Calu3 (cell line): Measurements from ENCODE around the gene PHOX2A. TPM values are rescaled to one million over a fixed set of nuclear protein-coding genes. Genes with fewer than 3 reads are reported as not detected.

ENCODE experiments used
- BruUV-seq: library from RNA; stranded (reverse); fragments of 400-500 nt; replicated peaks from 2 replicates; lab custom pipeline; 2021; lab: Mats Ljungman, UMichigan
- CTCF ChIA-PET: fragments of 300-600 bp; sonication (Branson Sonifier 250); formaldehyde crosslinking; loops from one replicate; lab custom pipeline; 2022; ENCODE audit warnings: antibody characterized with exemption; lab: Charles Lee
- DNase-seq: peaks from one replicate; pipeline ENCODE4 v3.0.0; 2022
- H3K27ac Mint-ChIP-seq: one replicate; pipeline ENCODE4 v1.8.0; 2022; ENCODE audit warnings: mixed read lengths; ENCODE audit not compliant: unreplicated experiment
- H3K27me3 Mint-ChIP-seq: one replicate; pipeline ENCODE4 v1.8.0; 2022; ENCODE audit warnings: mixed read lengths; ENCODE audit not compliant: unreplicated experiment
- H3K36me3 Mint-ChIP-seq: one replicate; pipeline ENCODE4 v1.8.0; 2022; ENCODE audit warnings: mild to moderate bottlenecking, moderate library complexity, mixed read lengths; ENCODE audit not compliant: insufficient read depth, unreplicated experiment
- H3K4me1 Mint-ChIP-seq: one replicate; pipeline ENCODE4 v1.8.0; 2022; ENCODE audit warnings: mild to moderate bottlenecking, low read depth, mixed read lengths; ENCODE audit not compliant: unreplicated experiment
- H3K4me3 Mint-ChIP-seq: one replicate; pipeline ENCODE4 v1.8.0; 2022; ENCODE audit warnings: mild to moderate bottlenecking, low read depth, moderate library complexity, mixed read lengths; ENCODE audit not compliant: unreplicated experiment
- H3K9me3 Mint-ChIP-seq: one replicate; pipeline ENCODE4 v1.8.0; 2022; ENCODE audit warnings: low read depth, mixed read lengths; ENCODE audit not compliant: unreplicated experiment
- intact Hi-C: fragments of 100-400 bp; cut with micrococcal nuclease; formaldehyde crosslinking; loops from one replicate; pipeline ENCODE4 v1.10.0; 2022; ENCODE audit not compliant: unreplicated experiment
- total RNA-seq: library from RNA; stranded (reverse); gene quantifications from 2 replicates; pipeline ENCODE4 v1.2.3, GENCODE V29; 2022
- TF ChIP-seq, protein P1 (sequence below): fragments of 200-600 bp; IDR thresholded peaks from one replicate; pipeline ENCODE4 v1.8.0; 2022; ENCODE audit warnings: antibody characterized with exemption; ENCODE audit not compliant: unreplicated experiment

Gene PHOX2A
- total RNA-seq, 1 experiment from 2014 or later, result not detected

DNA sequence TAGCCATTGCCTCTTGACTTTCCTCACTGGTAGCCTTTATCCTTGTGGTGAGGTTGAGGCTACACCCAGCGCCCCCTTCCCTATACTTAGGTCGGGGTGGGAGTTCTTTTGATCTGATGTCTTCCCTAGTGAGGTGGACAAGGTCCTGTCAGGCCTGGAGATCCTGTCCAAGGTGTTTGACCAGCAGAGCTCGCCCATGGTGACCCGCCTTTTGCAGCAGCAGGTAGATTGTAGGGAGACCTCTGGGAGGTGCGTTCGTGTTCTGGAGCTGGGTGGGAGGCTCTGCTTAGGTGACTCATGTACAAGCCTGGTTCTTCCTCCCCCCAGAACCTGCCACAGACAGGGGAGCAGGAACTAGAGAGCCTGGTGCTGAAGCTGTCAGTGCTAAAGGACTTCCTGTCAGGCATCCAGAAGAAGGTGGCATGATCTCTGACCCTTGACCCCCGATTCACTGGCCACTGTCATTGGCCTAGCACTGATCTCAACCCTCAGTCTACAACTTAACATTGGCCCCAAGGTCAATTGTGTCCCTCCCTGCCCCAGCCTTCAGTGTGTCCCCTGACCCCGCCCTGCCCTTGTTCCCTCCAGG is 14.5 kb downstream of the PHOX2A start:
- Mint-ChIP-seq H3K4me1 (peaks cover 12% of the 10 kb centered on the region), H3K9me3 (no peaks in the 10 kb centered on the region), H3K4me3 (no peak overlapping the region), H3K27ac (no peak overlapping the region), H3K36me3 (peaks cover 47% of the 10 kb centered on the region), H3K27me3 (no peaks in the 10 kb centered on the region)
- BruUV-seq, result no TSS peak
- no peak for DNase-seq
- intact Hi-C loops, result loop anchor here (10.0 kb wide), 1 partner anchor 185 kb away; no protein-coding TSS in a partner anchor
- CTCF ChIA-PET, result no interaction called here
- TF ChIP-seq, protein P1, sequence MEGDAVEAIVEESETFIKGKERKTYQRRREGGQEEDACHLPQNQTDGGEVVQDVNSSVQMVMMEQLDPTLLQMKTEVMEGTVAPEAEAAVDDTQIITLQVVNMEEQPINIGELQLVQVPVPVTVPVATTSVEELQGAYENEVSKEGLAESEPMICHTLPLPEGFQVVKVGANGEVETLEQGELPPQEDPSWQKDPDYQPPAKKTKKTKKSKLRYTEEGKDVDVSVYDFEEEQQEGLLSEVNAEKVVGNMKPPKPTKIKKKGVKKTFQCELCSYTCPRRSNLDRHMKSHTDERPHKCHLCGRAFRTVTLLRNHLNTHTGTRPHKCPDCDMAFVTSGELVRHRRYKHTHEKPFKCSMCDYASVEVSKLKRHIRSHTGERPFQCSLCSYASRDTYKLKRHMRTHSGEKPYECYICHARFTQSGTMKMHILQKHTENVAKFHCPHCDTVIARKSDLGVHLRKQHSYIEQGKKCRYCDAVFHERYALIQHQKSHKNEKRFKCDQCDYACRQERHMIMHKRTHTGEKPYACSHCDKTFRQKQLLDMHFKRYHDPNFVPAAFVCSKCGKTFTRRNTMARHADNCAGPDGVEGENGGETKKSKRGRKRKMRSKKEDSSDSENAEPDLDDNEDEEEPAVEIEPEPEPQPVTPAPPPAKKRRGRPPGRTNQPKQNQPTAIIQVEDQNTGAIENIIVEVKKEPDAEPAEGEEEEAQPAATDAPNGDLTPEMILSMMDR, result no peak

DNA sequence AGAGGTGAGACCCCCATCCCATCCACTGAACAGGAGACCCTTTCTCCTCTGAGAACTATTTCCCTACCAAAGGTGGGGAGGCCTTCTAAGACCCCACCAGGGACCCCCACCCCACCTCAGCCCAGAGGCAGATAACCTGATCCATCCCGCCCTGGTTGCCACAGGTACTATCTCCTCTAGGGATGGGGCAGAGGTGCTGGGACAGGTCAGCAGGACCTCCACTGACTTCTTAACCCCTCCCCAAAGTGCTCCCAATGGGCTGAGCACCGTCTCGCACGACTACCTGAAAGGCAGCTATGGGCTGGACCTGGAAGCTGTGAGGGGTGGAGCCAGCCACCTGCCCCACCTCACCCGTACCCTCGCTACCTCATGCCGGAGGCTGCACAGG is 15.1 kb downstream of the PHOX2A start:
- Mint-ChIP-seq H3K4me1 (peaks cover 12% of the 10 kb centered on the region), H3K9me3 (no peaks in the 10 kb centered on the region), H3K4me3 (no peak overlapping the region), H3K27ac (no peak overlapping the region), H3K27me3 (no peaks in the 10 kb centered on the region), H3K36me3 (peaks cover 51% of the 10 kb centered on the region)
- CTCF ChIA-PET, result no interaction called here
- no peak for DNase-seq
- intact Hi-C loops, result loop anchor here (10.0 kb wide), 1 partner anchor 186 kb away; no protein-coding TSS in a partner anchor
- no TSS peak for BruUV-seq
- TF ChIP-seq, protein P1, result no peak

DNA sequence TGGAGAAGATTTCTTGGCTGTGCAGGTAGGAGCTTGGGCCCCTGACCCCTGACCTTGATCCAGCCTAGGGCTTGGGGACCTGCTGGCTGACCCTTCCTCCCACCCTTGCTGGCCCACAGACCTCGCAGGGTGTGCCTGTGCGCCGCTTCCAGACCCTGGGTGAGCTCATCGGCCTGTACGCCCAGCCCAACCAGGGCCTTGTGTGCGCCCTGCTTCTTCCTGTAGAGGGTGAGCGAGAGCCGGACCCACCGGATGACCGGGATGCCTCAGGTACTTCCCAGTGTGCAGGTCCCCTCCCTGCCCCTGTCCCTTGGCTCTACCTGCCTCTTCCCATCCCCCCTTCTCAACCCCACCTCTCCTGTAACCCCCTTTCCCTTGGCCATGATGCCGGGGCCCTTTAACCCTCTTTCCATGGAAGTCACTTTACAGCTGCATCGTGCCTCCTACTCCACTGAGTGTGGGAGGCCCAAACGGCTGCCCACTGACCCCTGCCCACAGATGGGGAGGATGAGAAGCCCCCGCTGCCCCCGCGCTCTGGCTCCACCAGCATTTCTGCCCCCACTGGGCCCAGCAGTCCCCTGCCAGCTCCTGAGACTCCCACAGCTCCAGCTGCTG is 15.6 kb downstream of the PHOX2A start:
- CTCF ChIA-PET, result no interaction called here
- intact Hi-C loops, result loop anchor here (10.0 kb wide), 1 partner anchor 186 kb away; no protein-coding TSS in a partner anchor
- no TSS peak for BruUV-seq
- H3K4me1 Mint-ChIP-seq, result peaks cover 12% of the 10 kb centered on the region
- H3K4me3 Mint-ChIP-seq, result no peak overlapping the region
- DNase-seq, result no peak
- H3K9me3 Mint-ChIP-seq, result no peaks in the 10 kb centered on the region
- peaks cover 56% of the 10 kb centered on the region for H3K36me3 Mint-ChIP-seq
- TF ChIP-seq, protein P1, result no peak
- H3K27me3 Mint-ChIP-seq, result no peaks in the 10 kb centered on the region
- H3K27ac Mint-ChIP-seq, result no peak overlapping the region

DNA sequence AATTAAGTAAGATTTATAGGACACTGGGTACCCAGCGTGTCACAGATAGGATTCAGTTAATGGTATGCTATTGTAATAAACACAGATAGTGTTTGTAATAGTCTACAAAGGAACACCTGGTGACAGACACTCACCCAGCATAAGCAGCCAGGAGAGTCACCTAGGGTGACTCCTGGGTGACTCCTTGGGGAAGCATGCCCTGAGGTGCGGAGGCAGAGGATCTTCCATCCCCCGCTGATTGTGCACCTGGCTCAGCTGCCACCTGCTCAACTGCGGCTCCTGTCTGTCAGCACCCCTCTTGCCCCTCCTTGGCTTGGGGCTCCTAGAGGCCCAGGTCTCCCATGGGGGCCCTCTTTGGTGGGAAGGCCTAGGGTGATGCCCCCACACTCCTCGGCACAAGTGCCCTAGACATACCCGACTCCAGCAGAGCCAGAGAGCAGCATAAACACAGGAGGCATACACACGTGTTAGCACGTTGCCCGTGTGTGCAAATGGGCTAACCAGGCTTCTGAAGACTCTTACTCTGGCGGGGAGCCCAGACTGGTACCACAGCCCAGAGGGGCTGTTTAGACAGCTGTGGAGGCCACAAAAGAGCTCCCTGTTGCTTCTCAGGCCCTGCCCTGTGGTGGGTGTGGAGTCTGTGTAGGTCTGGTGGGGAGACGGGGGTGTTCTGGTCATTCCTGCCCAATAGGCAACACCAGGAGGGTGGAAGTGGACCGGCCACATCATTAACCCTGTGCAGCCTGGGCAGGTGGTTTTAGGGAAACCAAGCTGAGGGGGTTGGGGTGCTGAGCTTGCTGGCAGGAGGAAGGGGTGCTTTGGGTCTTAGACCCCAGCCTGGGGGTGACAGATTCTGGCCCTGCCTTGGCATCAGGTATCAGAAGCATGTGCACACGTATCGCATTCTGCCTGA is 16.4 kb downstream of the PHOX2A start:
- CTCF ChIA-PET, result no interaction called here
- peaks cover 59% of the 10 kb centered on the region for H3K36me3 Mint-ChIP-seq

More for the DNA sequence above, 16.4 kb downstream of the PHOX2A start:
- peaks cover 12% of the 10 kb centered on the region for H3K4me1 Mint-ChIP-seq
- BruUV-seq, result no TSS peak
- intact Hi-C loops, result loop anchor here (10.0 kb wide), 1 partner anchor 187 kb away; no protein-coding TSS in a partner anchor
- no peak for DNase-seq
- TF ChIP-seq, protein P1, result no peak
- H3K4me3 Mint-ChIP-seq, result no peak overlapping the region
- no peak overlapping the region for H3K27ac Mint-ChIP-seq
- no peaks in the 10 kb centered on the region for H3K9me3 Mint-ChIP-seq
- no peaks in the 10 kb centered on the region for H3K27me3 Mint-ChIP-seq
